GM11168 (cell line): ENCODE results near the gene YPEL4.

ENCODE experiments used
- in situ Hi-C: fragments of 300-500 bp; cut with MboI; formaldehyde crosslinking; loops from one replicate; pipeline ENCODE4 v1.12.0; 2022; ENCODE audit warnings: low sequenced_read_pairs; ENCODE audit not compliant: unreplicated experiment

Gene YPEL4

GRCh38 chr11:57597461-57597915, 52.2 kb downstream of the YPEL4 start, which contains the start of gene SERPING1:
Gene SERPING1, plus strand, starts transcription at chr11:57597685. Its CDS starts 586 bp downstream, at chr11:57598271.
- in situ Hi-C loops = no loop called here

- in situ Hi-C loops = no loop called here
These were observed 53.3 kb downstream of the YPEL4 start for GRCh38 chr11:57596266-57596885.
